Endothelial cell of umbilical vein (primary cell): ENCODE measurements around the gene CDH2.

Experiments used
- FOS ChIP-seq: IDR thresholded peaks from 2 replicates; pipeline ENCODE4 v1.6.1; 2011; ENCODE audit warnings: mild to moderate bottlenecking, low read length, moderate library complexity, borderline replicate concordance; ENCODE audit not compliant: insufficient read depth
- TF ChIP-seq, protein P1 (sequence below), 2 donors: IDR thresholded peaks; 1 replicate in 1 of 2; 2 replicates in 1 of 2; pipeline ENCODE4 v1.5.1; 2011; ENCODE audit warnings: low read length in 2 of 2, mild to moderate bottlenecking in 2 of 2, moderate library complexity in 2 of 2, control low read depth in 1 of 2, inconsistent platforms in 1 of 2, low read depth in 1 of 2; ENCODE audit not compliant: insufficient read depth in 1 of 2; ENCODE audit errors: extremely low read depth in 1 of 2

DNA sequence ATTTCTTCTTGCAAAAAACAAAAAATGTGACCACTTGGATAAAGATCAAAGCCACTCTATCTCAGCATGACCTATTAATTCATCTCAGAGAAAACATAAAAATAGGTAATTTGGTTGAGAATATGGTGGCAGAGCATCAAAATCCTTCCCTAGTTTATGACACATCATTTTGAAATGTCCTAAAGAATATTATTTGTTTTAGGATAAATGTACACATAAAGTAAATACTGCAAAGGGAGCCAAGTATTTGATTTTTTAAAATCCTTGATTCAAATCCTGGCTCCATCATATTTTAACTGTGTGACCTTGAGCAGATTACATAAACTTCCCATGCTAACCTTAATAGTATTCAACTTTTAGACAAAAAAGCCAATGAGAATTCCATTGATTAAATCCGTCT, 206.6 kb downstream of the CDH2 start:
- TF ChIP-seq, protein P1, sequence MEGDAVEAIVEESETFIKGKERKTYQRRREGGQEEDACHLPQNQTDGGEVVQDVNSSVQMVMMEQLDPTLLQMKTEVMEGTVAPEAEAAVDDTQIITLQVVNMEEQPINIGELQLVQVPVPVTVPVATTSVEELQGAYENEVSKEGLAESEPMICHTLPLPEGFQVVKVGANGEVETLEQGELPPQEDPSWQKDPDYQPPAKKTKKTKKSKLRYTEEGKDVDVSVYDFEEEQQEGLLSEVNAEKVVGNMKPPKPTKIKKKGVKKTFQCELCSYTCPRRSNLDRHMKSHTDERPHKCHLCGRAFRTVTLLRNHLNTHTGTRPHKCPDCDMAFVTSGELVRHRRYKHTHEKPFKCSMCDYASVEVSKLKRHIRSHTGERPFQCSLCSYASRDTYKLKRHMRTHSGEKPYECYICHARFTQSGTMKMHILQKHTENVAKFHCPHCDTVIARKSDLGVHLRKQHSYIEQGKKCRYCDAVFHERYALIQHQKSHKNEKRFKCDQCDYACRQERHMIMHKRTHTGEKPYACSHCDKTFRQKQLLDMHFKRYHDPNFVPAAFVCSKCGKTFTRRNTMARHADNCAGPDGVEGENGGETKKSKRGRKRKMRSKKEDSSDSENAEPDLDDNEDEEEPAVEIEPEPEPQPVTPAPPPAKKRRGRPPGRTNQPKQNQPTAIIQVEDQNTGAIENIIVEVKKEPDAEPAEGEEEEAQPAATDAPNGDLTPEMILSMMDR (IDR thresholded peaks at IDR 0.05; ENCODE audit: extremely low read depth in 1 of 2, insufficient read depth in 1 of 2, low read depth in 1 of 2, low read length in 2 of 2): no peak
- TF ChIP-seq FOS: no peak
